ENCODE measurements around the gene TGFA.

TGFA gene

GRCh38 chr2:70523996-70524965 is 29.3 kb downstream of the TGFA start:
- DNase-seq = no peak

- DNase-seq = no peak
Measured at GRCh38 chr2:70523672-70523995, 30.0 kb downstream of the TGFA start.

- no peak for DNase-seq
Measured at GRCh38 chr2:70522627-70523026, 31.0 kb downstream of the TGFA start.

- DNase-seq = no peak
Measured at GRCh38 chr2:70520825-70521224, 32.8 kb downstream of the TGFA start.

- no peak for DNase-seq
Measured at GRCh38 chr2:70519453-70519852, 34.2 kb downstream of the TGFA start.

GRCh38 chr2:70518557-70518956 is 35.1 kb downstream of the TGFA start:
- no peak for DNase-seq

DNA sequence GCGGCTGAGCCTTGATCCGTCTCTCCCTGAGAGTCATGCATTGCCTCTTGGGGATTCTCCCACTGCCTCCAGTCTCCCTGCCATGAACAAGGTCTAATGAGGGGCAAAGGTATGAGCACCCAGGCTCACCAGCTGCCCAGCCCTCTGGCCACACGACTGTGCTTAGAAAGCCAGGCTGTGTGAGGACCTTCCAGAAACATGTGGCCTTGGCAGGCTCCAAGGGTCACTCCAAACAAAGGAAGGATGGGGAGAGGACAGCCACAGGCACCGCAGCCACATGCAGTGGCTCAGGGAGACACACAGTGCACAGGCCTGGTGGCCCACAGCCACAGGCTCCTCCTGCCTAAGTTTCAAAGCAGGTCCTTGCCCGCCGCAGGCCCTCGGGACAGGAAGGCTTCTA is 35.8 kb downstream of the TGFA start:
- DNase-seq = no peak

- DNase-seq = no peak
Measured at GRCh38 chr2:70516596-70516995, 37.0 kb downstream of the TGFA start.

DNA sequence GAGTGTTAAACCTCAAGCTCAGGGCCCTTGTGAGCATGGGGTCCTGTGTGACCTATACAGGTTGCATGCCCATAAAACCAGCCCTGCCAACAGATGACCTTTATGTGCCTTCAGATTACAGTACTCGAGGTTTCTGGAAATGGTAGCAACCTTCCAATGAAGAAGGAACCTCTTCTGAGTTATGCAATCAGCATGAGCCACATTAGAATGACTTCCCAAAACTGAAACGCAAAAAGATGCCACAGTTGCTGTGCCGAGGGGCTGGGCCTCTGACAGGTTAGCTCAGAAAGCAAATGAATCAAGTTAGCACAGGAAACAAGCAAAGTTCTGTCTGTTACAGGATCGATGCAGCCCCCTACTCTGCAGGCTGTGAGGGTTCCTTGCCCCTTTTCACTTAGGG is 37.7 kb downstream of the TGFA start:
- DNase-seq = no peak

GRCh38 chr2:70514612-70515055 is 39.0 kb downstream of the TGFA start:
- DNase-seq = no peak

DNA sequence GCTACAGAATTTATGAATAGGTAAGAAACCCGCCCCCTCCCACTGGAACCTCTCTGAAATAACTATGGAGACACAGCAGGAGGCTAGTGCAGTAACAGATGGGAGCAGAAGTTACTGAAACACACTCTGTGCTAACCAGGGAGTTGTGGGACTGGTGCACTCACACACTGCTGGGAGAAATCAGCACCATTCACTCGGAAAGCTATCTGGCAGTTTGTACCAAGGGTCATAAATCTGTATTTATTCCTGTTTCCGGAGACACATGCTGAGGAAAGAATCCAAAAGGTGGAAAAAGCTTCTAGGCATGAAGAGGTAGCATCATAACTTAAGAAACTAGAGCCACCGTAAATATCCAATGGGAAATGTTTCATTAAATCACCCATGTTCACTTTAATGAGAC is 39.9 kb downstream of the TGFA start:
- no peak for DNase-seq

- DNase-seq = no peak
Measured at GRCh38 chr2:70511971-70512729, 41.5 kb downstream of the TGFA start.

DNA sequence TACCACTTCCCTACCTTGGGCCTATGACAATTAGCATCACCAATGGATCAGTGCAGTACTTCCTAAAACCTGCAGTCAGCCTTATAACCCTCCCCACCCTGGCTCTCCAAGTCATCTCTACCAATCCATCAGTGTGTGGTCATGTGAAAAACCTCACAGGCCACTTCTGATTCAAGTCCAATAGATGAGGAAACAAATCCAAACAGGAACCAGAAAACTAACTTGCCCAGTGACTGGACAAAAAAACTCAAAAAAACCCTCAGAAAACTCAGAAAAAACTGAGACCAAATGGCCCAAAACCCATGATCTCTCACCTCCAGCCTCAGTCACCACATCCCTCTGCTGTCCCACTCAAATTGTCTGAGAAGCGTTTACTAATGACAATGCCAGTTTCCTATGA is 43.3 kb downstream of the TGFA start:
- no peak for DNase-seq

DNA sequence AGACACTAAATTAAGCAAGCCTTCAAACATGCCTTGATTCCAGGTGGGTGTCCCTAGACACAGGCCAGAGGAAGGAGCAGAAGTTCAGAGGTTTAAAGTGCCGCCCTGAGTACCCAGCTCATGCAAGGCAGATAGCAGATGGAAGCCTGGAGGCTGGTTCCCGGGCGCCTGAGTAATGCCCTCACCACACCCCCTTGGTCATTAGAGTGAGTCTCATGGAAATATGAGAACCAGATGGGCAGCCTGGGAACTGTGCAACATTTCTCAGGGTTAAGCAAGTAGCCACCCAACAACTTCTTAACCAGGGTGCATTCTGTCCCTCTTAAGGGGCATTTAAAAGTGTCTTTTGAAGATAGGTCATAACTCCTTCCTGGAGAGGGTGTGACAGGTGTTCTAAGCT is 44.1 kb downstream of the TGFA start:
- DNase-seq = no peak

- no peak for DNase-seq
Measured at GRCh38 chr2:70508711-70509462, 44.7 kb downstream of the TGFA start.

DNA sequence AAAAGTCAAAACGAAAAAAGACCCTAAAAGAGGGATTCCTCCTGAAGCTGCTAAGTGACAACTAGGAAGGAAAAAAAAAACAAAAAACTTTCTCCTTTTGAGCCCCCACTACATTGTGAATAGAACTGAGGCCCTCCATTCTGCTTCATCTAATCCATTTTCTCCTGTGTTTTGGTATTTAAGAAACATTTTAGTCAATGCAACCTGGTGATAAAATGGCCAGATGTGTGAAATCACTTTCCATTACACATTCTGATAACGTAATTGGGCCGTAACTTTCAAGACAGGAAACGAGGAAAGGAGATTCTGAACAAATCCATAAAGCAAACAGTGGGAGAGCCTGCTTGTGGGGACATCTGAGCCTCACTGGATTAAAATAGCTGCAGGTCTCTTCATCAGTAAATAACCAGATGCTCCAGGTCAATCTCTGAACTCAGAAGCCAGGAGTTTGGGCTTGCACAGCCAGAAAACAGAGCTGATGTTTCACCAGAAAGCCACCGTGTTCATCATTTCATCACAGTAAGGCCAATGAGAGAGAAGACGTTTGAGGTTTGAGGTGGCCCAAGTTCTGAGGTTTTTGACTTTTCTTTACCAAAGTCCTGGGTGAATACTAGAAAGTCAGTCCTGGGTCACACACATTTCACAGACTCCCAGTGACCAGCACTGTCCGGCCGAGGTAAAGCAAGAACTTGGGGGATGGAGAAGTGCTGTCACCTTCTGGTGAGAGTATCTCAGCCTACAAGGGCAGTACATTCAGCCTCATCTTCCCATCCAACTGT is 47.8 kb downstream of the TGFA start:
- no peak for DNase-seq

- DNase-seq = no peak
Measured at GRCh38 chr2:70504750-70505149, 48.9 kb downstream of the TGFA start.

DNA sequence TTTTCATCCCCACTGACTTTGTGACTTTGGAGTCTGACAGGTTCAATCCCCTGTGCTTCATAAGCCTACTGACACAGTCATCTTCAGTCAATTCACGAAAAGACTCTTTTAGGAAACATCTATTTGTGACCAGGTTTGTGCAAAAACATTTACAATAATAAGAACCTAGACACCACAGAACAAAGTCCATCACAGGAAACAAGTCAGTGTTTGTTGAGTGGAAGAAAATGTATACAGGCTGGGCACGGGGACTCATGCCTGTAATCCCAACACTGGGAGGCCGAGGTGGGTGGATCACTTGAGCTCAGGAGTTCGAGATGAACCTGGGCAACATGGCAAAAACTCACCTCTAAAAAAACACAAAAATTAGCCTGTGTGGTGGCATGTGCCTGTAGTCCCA is 49.7 kb downstream of the TGFA start:
- DNase-seq = no peak

DNA sequence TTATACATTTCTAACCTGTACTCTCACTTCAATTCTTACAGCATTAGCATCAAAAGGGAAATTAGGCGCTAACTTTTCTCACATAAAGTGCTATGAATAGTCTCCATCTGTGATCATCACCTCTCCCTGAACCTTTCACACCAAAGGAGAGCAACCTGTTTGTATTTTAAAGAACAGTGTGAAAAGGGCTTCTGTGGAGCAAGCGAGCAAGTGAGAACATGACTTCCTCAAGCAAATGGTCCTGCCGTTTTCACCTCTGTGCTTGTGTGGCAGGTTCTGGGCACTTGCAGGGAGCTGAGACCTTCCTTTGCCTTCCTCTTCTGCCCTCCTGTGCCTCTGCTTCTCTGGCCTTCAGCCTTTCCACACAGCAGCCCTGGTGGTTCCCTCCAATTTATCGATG is 51.9 kb downstream of the TGFA start:
- no peak for DNase-seq

- DNase-seq = no peak
Measured at GRCh38 chr2:70501215-70501614, 52.4 kb downstream of the TGFA start.

DNA sequence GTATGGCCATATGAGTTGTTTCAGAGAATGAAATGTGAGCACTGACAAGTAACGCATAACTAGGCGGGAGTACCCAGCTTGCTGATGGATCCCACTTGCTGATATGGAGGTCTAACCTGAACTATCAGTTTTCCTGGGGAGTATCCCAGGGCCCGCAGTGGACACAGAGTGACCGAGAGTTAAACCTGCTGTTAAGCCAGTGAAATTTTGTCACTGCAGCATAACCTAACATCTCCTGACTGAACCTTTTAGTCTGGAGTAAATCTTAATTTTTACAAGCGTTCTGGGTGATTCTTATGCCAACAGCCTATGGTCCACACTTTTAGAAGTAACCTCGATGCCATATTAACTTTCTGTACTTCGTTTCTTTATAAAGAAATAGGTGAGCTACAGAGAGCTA is 54.4 kb downstream of the TGFA start:
- DNase-seq = no peak

- no peak for DNase-seq
Measured at GRCh38 chr2:70498528-70498927, 55.1 kb downstream of the TGFA start.

- no peak for DNase-seq
Measured at GRCh38 chr2:70498054-70498453, 55.6 kb downstream of the TGFA start.
